SIG-M5 treated with dmso at 0.1 percent for 504 hours (cell line): ENCODE measurements around the gene LUC7L.
"Not testable (repeated sequence)": the region's sequence is repeated elsewhere in the genome, so short reads cannot be mapped to it uniquely, and the experiment has no call there.

Experiments used
- DNase-seq: peaks from one replicate; lab custom pipeline; 2025; ENCODE audit not compliant: unreplicated experiment; lab: John Stamatoyannopoulos, UW

LUC7L gene

GRCh38 chr16:263944-264343 is 34.7 kb upstream of the LUC7L start:
- DNase-seq: no peak

- DNase-seq: no peak
Measured at GRCh38 chr16:263182-263774, 34.0 kb upstream of the LUC7L start.

- DNase-seq: no peak
Measured at GRCh38 chr16:262121-262745, 33.0 kb upstream of the LUC7L start.

GRCh38 chr16:261031-261691 is 31.9 kb upstream of the LUC7L start:
- DNase-seq: no peak

GRCh38 chr16:260326-260725 is 31.1 kb upstream of the LUC7L start:
- no peak for DNase-seq

DNA sequence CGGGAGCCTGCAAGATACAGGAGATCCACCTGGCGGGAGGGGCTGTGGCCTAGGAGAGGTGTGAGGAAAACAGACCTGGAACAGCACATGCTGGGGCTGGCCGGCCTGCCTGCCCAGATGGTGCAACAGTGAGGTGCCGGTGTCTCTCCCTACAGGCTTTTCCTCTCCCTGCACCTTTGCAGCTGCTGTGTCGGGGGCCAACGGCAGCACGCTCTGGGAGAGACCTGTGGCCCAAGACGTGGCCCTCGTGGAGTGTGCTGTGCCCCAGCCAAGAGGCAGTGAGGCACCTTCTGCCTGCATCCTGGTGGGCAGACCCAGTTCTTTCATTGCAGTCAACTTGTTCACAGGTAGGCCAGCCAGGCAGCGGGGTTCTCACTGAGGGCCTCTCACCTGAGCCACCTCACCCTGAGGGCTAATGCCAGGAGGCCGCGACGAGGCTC is 30.6 kb upstream of the LUC7L start:
- DNase-seq: no peak

DNA sequence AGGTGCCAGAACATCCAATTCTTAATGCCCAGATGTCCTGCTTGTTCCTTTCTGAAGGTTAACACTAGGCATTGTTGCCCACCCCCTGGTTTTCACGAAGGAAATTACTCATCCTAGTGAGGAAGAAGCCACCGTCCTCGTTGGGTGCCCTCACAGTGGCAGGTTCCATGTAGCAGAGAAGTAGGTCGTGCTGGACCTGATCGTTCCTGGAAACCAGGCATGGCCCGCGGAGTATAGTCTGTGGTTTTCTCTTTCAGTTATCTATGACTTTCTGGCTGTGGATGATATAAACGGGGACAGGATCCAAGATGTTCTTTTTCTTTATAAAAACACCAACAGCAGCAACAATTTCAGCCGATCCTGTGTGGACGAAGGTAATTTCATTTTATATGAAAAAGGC is 30.0 kb upstream of the LUC7L start:
- DNase-seq: no peak

- DNase-seq: not testable (repeated sequence)
Measured at GRCh38 chr16:258091-258490, 28.8 kb upstream of the LUC7L start.

DNA sequence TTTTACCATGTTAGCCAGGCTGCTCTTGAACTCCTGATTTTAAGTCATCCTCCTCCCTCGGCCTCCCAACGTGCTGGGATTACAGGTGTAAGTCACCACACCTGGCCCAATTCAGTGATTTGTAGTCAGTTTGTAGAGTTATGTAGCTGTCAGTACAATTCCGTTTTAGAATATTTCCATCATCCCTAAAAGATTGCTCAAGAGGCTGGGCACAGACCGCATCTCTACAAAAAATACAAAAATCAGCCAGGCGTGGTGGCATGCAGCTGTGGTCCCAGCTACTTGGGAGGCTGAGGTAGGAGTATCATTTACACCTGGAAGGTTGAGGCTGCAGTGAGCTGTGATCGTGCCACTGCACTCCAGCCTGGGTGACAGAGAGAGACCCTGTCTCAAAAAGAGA is 25.9 kb upstream of the LUC7L start:
- DNase-seq: no peak

GRCh38 chr16:254461-254860 is 25.2 kb upstream of the LUC7L start:
- no peak for DNase-seq

GRCh38 chr16:253833-254232 is 24.6 kb upstream of the LUC7L start:
- no peak for DNase-seq

GRCh38 chr16:252366-253337 is 23.4 kb upstream of the LUC7L start:
- no peak for DNase-seq

DNA sequence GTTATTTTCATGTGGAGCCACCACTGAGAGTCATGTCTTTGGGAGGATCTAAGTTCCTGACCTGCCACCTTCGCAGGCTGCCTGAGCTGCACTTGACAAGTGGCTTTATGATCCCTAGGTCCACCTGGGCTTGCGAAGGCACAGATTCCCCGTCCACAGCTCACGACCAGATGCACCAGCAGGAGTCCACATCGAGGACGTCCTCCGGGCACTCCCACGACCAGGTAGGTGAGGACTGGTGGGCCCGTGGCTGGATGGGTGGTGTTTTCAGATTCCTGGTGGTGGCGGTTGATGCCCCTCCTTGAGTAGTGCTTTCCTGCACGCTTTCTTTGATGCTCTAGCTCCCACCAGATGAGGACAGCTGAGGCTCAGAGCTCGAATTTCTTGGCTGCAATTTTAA is 20.2 kb upstream of the LUC7L start:
- no peak for DNase-seq

DNA sequence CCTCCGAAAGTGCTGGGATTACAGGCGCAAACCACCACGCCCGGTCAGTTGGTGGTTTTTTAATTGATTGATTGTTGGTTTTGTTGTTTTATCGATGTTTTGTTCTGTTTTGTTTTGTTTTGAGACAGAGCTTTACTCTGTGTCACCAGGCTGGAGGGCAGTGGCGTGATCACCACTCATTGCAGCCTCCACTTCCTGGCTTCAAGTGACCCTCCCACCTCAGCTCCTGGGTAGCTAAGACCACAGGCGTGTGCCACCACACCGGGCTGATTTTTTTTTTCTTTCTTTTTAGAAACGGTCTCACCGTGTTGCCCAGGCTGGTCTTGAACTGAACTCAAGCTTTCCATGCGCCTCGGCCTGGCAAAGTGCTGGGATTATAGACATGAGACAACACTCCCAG is 17.8 kb upstream of the LUC7L start:
- DNase-seq: no peak

- DNase-seq: no peak
Measured at GRCh38 chr16:245105-245504, 15.9 kb upstream of the LUC7L start.

DNA sequence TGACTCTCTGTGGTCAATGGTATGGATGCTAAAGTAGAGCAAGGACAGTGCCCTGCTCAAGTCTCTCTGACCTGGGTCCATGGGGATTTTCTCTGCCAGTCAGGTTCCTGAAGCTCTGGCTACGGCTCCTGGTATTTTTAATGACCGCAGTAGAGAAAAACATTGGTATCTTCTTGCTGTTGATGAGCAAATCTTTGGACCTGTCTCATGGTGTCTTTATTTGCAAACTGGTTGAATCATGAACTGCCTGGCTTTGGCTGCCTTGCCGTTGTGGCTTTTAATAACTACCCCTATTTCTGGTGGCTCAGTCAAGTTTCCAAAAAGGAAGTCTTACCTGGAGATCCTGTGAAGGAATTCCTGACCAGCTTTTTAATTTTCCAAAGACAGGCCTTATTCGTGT is 14.1 kb upstream of the LUC7L start:
- no peak for DNase-seq

- no peak for DNase-seq
Measured at GRCh38 chr16:242281-242680, 13.0 kb upstream of the LUC7L start.

GRCh38 chr16:240559-240958 is 11.3 kb upstream of the LUC7L start:
- no peak for DNase-seq

- no peak for DNase-seq
Measured at GRCh38 chr16:239948-240277, 10.7 kb upstream of the LUC7L start.

- peak; percentile 94 for DNase-seq
Measured at GRCh38 chr16:234468-235305, 5.4 kb upstream of the LUC7L start, which contains the start of gene FAM234A. Gene FAM234A, plus strand, starts transcription at chr16:234821. Its CDS starts 19,593 bp downstream, at chr16:254414.

- DNase-seq: no peak
Measured at GRCh38 chr16:230949-231348, 1.7 kb upstream of the LUC7L start.
